ENCODE data around the gene DNAJC16. TPM values are rescaled to one million over a fixed set of nuclear protein-coding genes. Genes with fewer than 3 reads are reported as not detected.

The DNAJC16 gene
- total and polyA plus RNA-seq, 2 of the 13 experiments (the other 11 are each of a cell fraction or from before 2014, with no cell fraction given): 11.4 to 15.4 TPM

- peak; percentile 38; the same call in 1 of the 2 replicates for TF ChIP-seq ARID3A (IDR thresholded peaks at IDR 0.05; ENCODE audit: low read depth, low read length)
- TF ChIP-seq UBTF (CRISPR knock-in tag; IDR thresholded peaks at IDR 0.05): peak; percentile 96
These were observed 58.1 kb downstream of the DNAJC16 start, which contains the start of gene AGMAT (continued) for GRCh38 chr1:15584489-15585363.

GRCh38 chr1:15592285-15592684 is 65.6 kb downstream of the DNAJC16 start:
- Histone ChIP-seq H3K4me3 (replicated peaks in 1 of 3; ENCODE audit: insufficient read depth in 1 of 3, low read depth in 2 of 3, low read length in 3 of 3) (no peak overlapping the region), H2AFZ (ENCODE audit: low read length) (no peak overlapping the region), H3K27me3 (ENCODE audit: control insufficient read depth in 1 of 2, insufficient read depth in 2 of 2, low read length in 2 of 2) (no peaks in the 10 kb centered on the region), H3K4me1 (ENCODE audit: insufficient read depth, low read length) (peaks cover 30% of the 10 kb centered on the region), H3K9ac (ENCODE audit: insufficient read depth, low read depth, low read length) (no peak overlapping the region), H3K36me3 (replicated peaks in 1 of 2; ENCODE audit: control insufficient read depth in 1 of 2, insufficient read depth in 2 of 2, low read length in 2 of 2) (no peaks in the 10 kb centered on the region), H3K79me2 (ENCODE audit: insufficient read depth, low read length) (no peaks in the 10 kb centered on the region), H3K4me2 (ENCODE audit: low read depth, low read length) (no peak overlapping the region), H3K27ac (ENCODE audit: extremely low read length, insufficient read depth, low read length) (no peak overlapping the region), H3K9me3 (ENCODE audit: low read length) (no peaks in the 10 kb centered on the region), H4K20me1 (ENCODE audit: insufficient read depth, low read length) (no peaks in the 10 kb centered on the region)
- in situ Hi-C loops (cut with HindIII; ENCODE audit: extremely low pct_ligation_motif_present, low pct_unique_long_range_greater_than_20kb) (no loop called here), intact Hi-C loops (cut with micrococcal nuclease; ENCODE audit: unreplicated experiment) (no loop called here)
- DNase-seq (ENCODE audit: low spot score): no peak
- POLR2A ChIA-PET: interaction anchor here (0.6 to 3.6 kb wide), 5 partner anchors 8 to 69 kb away, joined by 4 to 16 read pairs (median 5); partner anchors contain the start of gene DDI2
- WGBS (ENCODE audit: low lambda C conversion rate): 81% methylated on average over 5 of the region's 5 CpGs
- ATAC-seq: no peak
- TF ChIP-seq JDP2 (CRISPR knock-in tag; IDR thresholded peaks at IDR 0.05; ENCODE audit: borderline replicate concordance) (no peak), RORA (CRISPR knock-in tag; IDR thresholded peaks at IDR 0.05) (no peak), ZNF710 (CRISPR knock-in tag; IDR thresholded peaks at IDR 0.05; ENCODE audit: borderline replicate concordance) (no peak), CHCHD3 (CRISPR knock-in tag; IDR thresholded peaks at IDR 0.05) (no peak), ZMYM2 (CRISPR knock-in tag; IDR thresholded peaks at IDR 0.05) (no peak)
- FAIRE-seq: no peak
- CTCF ChIA-PET (ENCODE audit: low intra/inter-chr PET ratio, low total read pairs): no interaction called here
- no TSS peak for BruUV-seq (replicated peaks)

Measured in HepG2 (cell line).